ENCODE data around the gene GPR139. TPM values are rescaled to one million over a fixed set of nuclear protein-coding genes. Genes with fewer than 3 reads are reported as not detected.

GPR139 gene
- total RNA-seq, 1 donor from 2014 or later = not detected

DNA sequence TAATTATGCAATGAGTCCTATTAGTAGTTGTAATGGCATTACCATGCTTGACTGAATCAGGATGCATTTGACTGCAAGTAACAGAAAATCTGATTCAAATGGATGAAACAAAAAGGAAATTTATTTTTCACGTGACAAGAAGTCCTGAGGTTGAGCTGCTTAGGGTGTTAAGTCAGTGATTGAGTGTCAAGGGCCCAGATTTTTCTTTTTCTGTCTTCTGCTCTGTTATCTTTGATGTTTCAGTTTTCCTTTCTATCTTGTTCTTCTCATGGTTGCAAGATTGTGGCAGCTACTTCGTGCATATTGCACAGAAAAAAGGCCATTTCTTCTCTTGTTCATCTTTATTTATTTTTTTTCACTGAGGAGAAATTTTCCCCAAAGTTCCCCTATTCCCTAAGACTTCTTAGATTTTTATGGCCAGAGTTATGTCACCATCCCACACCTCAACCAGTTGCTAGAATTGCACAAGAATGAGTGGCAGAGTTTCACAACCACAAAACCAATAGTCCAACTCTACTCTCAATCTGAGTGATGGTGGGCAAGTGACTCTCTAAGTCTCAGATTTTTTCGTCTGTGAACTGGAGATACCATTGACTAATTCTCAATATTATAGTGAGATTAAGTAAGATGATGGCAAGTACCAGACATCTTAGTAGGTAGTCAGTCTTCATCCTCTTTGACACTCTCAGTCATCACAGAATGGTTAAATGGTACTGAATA, 15.7 kb upstream of the GPR139 start:
- no peak for DNase-seq
- Histone ChIP-seq H3K27me3 (ENCODE audit: low read depth) (no peaks in the 10 kb centered on the region), H3K4me3 (no peak overlapping the region), H3K4me1 (no peaks in the 10 kb centered on the region), H3K27ac (no peak overlapping the region), H3K9me3 (no peaks in the 10 kb centered on the region), H3K36me3 (no peaks in the 10 kb centered on the region)
- TF ChIP-seq, protein P1, sequence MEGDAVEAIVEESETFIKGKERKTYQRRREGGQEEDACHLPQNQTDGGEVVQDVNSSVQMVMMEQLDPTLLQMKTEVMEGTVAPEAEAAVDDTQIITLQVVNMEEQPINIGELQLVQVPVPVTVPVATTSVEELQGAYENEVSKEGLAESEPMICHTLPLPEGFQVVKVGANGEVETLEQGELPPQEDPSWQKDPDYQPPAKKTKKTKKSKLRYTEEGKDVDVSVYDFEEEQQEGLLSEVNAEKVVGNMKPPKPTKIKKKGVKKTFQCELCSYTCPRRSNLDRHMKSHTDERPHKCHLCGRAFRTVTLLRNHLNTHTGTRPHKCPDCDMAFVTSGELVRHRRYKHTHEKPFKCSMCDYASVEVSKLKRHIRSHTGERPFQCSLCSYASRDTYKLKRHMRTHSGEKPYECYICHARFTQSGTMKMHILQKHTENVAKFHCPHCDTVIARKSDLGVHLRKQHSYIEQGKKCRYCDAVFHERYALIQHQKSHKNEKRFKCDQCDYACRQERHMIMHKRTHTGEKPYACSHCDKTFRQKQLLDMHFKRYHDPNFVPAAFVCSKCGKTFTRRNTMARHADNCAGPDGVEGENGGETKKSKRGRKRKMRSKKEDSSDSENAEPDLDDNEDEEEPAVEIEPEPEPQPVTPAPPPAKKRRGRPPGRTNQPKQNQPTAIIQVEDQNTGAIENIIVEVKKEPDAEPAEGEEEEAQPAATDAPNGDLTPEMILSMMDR (IDR thresholded peaks at IDR 0.05) = no peak
- intact Hi-C loops (cut with DNase I) = no loop called here
- ATAC-seq = no peak

DNA sequence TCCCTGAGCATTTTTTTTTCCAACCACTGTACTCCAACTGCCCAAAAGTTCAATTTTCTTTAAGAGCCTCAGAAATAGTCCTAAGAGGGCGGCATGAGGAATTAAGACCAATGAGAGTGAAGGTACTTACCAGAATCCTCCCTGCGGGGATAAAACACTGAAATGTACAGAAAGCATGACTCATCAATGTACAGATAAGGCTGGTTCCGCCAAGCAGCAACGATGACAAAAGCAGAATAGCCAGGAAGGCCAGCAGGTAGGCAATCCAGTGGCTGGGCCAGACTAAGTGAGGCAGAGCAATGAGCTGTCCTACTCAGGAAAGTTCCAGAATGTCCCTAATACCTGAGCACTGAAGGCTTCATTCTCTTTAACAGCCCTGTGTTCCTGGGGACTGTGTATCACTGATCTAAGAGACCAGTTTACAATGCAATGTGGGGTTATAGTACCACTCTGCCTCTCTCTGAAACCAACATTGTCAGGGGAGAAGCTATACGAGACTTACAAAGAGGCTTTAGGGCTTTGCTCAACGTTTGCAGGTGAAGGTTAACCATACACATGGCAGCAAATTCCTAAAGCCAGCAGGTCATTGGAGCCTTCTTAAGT, 11.0 kb upstream of the GPR139 start:
- DNase-seq (no peak), ATAC-seq (no peak)
- Histone ChIP-seq H3K36me3 (no peaks in the 10 kb centered on the region), H3K27ac (no peak overlapping the region), H3K4me3 (no peak overlapping the region), H3K27me3 (ENCODE audit: low read depth) (no peaks in the 10 kb centered on the region), H3K9me3 (no peaks in the 10 kb centered on the region), H3K4me1 (no peaks in the 10 kb centered on the region)
- intact Hi-C loops (cut with DNase I) = no loop called here
- TF ChIP-seq, protein P1 (IDR thresholded peaks at IDR 0.05) = no peak

DNA sequence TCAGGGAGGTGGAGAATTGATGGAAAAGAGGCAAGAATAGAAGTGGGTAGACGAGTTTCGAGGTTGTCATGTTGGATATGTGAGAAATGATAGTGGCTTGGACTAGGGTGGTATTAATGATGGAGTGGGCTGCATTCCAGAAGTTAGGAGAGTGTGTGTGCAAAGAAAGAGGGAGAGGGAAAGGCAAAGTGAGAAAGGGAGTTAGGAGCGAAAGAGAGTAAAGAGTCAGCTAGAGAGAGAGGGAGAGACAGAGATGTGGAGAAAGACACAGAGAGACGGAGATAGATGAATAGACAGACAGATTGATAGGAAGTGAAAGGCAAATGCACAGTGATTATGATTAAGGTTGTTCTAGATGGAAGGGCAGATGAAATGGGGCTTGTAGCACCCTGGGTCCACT, 5.4 kb upstream of the GPR139 start:
- intact Hi-C loops (cut with DNase I) = no loop called here
- Histone ChIP-seq H3K4me1 (no peaks in the 10 kb centered on the region), H3K4me3 (no peak overlapping the region), H3K27me3 (ENCODE audit: low read depth) (peaks cover 17% of the 10 kb centered on the region), H3K9me3 (no peaks in the 10 kb centered on the region), H3K27ac (no peak overlapping the region), H3K36me3 (no peaks in the 10 kb centered on the region)
- ATAC-seq (no peak), DNase-seq (no peak)
- TF ChIP-seq, protein P1 (IDR thresholded peaks at IDR 0.05) = no peak

DNA sequence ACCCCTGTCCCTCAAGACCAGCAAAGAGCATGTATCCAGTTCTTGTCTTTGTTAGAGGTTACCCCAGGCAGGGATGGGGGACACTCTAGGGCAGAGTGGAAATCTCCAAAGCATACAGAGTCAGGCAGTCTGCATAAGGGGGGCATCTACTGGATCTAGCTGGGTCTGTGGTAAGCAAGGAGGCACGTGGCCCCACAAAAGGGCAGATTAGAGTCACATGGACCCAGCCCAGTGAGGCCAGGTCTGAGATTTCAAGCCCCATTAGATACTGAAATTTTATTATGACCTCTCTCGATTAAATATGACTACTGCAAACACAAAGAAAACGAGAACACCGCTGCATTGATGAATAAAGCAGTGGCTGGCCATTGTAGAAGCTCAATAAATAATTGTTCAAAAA, 1.6 kb upstream of the GPR139 start:
- no peak for DNase-seq

DNA sequence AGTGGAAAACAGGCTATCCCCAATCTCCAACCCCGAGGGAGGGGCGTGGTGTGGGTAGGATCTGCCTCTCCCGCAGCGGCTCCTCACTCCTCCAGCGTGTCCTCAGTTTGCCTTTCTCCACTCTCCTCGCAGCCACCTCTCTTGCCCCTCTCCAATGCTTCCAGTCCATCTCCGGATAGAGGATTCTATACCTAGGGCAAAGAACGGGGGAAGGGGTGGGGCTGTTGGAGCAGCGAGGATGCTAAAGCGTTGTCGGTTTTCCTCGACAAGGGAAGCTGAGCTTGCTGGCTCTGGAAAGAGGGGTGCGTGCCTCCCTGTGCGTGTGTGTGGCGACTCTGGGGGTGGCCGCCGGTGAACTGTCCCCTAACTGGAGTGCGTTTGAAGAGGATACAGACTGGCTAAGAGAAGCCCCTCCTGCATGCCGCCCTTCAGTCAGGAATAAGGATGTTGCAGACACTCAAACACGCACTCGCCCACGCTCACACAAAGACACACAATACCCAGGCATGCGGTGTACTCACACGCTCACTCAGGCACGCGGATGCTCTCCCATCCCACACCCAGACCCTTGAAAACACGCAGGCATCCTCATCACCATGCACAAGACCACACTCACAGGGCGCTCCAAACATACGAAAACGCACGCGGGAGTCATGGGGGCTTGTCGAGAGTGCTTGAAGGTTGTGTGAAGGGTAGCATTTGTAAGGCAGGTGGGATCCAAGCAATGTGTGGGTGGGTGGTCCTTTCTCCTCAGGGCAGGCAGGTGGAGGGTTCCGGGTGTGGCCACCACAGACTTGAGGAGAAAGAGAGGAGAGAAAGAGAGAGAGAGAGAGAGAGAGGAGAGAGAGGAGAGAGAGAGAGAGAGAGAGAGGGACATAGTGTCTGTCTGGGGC, 655 bp upstream of the GPR139 start:
- no peaks in the 10 kb centered on the region for H3K4me1 ChIP-seq
- no peak overlapping the region for H3K27ac ChIP-seq
- DNase-seq (no peak), ATAC-seq (no peak)
- intact Hi-C loops (cut with DNase I) = no loop called here
- H3K9me3 ChIP-seq = no peaks in the 10 kb centered on the region
- H3K27me3 ChIP-seq (ENCODE audit: low read depth) = peaks cover 40% of the 10 kb centered on the region
- H3K36me3 ChIP-seq = no peaks in the 10 kb centered on the region
- no peak overlapping the region for H3K4me3 ChIP-seq
- TF ChIP-seq, protein P1 (IDR thresholded peaks at IDR 0.05) = no peak

More for the DNA sequence above, 1.6 kb upstream of the GPR139 start:
- Histone ChIP-seq H3K27me3 (ENCODE audit: low read depth) (peaks cover 40% of the 10 kb centered on the region), H3K9me3 (no peaks in the 10 kb centered on the region), H3K36me3 (no peaks in the 10 kb centered on the region), H3K4me3 (no peak overlapping the region), H3K4me1 (no peaks in the 10 kb centered on the region), H3K27ac (no peak overlapping the region)
- intact Hi-C loops (cut with DNase I) = no loop called here
- TF ChIP-seq, protein P1 (IDR thresholded peaks at IDR 0.05) = no peak
- no peak for ATAC-seq
